HCT116 (cell line): Measurements from ENCODE around the gene HOXA13. TPM values are rescaled to one million over a fixed set of nuclear protein-coding genes. Genes with fewer than 3 reads are reported as not detected.

Source experiments
- ATAC-seq: fragments of 200-7000 bp; cut with Tn5 transposase; 2 replicates; pipeline ENCODE4 v1.9.1; 2020; ENCODE audit warnings: mild to moderate bottlenecking, moderate library complexity
- BruUV-seq: library from RNA; stranded (reverse); fragments of 400-500 nt; replicated peaks from 2 replicates; lab custom pipeline; 2021; lab: Mats Ljungman, UMichigan
- CTCF ChIA-PET: fragments of 300-600 bp; sonication (Branson Sonifier 250); formaldehyde crosslinking; loops from one replicate; lab custom pipeline; 2021; ENCODE audit warnings: antibody characterized with exemption; lab: Charles Lee
- POLR2A ChIA-PET: fragments of 300-600, 350-600 bp; sonication (Branson Sonifier 250); formaldehyde crosslinking; loops from one replicate; lab custom pipeline; 2021; ENCODE audit warnings: antibody characterized with exemption; lab: Charles Lee
- RAD21 ChIA-PET, 2 experiments: fragments of 300-600 bp; sonication (Branson Sonifier 250); formaldehyde crosslinking; loops; one replicate each; lab custom pipeline; 2023; ENCODE audit warnings: low total read pairs in 2 of 2; ENCODE audit not compliant: uncharacterized antibody in 2 of 2, unreplicated experiment in 2 of 2, low non-redundant PET in 1 of 2; lab: Charles Lee
- DNase-seq: peaks from one replicate; pipeline ENCODE4 v3.0.0-alpha.2; 2010; ENCODE audit warnings: low read depth, low spot score
- H2AFZ ChIP-seq: fragments of 200-600 bp; shearing (Covaris generic), sonication (generic); 2 replicates; pipeline ENCODE4 v1.6.1; 2017; ENCODE audit warnings: low read depth, mixed run types, mixed read lengths, antibody characterized with exemption, low read length; ENCODE audit not compliant: poor library complexity, severe bottlenecking
- H3K27ac ChIP-seq: 2 replicates; pipeline ENCODE4 v1.5.1; 2012; ENCODE audit warnings: low read depth, low read length
- H3K27me3 ChIP-seq: fragments of 200-600 bp; sonication (generic); 2 replicates; pipeline ENCODE4 v1.6.1; 2016; ENCODE audit warnings: mixed run types, low read length, mixed read lengths; ENCODE audit not compliant: insufficient read depth
- H3K36me3 ChIP-seq, 2 experiments: fragments of 200-500 bp in 1 of 2; fragments of 200-600 bp in 1 of 2; sonication (Bioruptor generic) in 1 of 2; sonication (generic) in 1 of 2; 2 replicates each; pipeline versions ENCODE4 v1.5.1 to v1.6.1; 2014 to 2016; ENCODE audit warnings: low read length in 2 of 2, inconsistent platforms in 1 of 2, mixed read lengths in 1 of 2, mixed run types in 1 of 2; ENCODE audit not compliant: insufficient read depth in 2 of 2, control insufficient read depth in 1 of 2
- H3K4me1 ChIP-seq, 2 experiments: fragments of 200-600 bp in 1 of 2; sonication (generic) in 1 of 2; 2 replicates each; pipeline versions ENCODE4 v1.5.1 to v1.6.1; 2012 to 2017; ENCODE audit warnings: low read length in 2 of 2, inconsistent platforms in 1 of 2, mild to moderate bottlenecking in 1 of 2, mixed read lengths in 1 of 2, mixed run types in 1 of 2, moderate library complexity in 1 of 2; ENCODE audit not compliant: insufficient read depth in 2 of 2, control insufficient read depth in 1 of 2
- H3K4me2 ChIP-seq: fragments of 200-600 bp; sonication (generic); 2 replicates; pipeline ENCODE4 v1.6.1; 2017; ENCODE audit warnings: mixed run types, low read length, mixed read lengths
- H3K4me3 ChIP-seq, 2 experiments: fragments of 200-600 bp in 1 of 2; sonication (generic) in 1 of 2; replicated peaks in 1 of 2; 2 replicates each; pipeline ENCODE4 v1.5.1; 2011 to 2016; ENCODE audit warnings: low read length in 2 of 2, control low read depth in 1 of 2, low read depth in 1 of 2, mild to moderate bottlenecking in 1 of 2, mixed read lengths in 1 of 2, mixed run types in 1 of 2
- H3K79me2 ChIP-seq: fragments of 200-600 bp; sonication (generic); 2 replicates; pipeline ENCODE4 v1.6.1; 2017; ENCODE audit warnings: mild to moderate bottlenecking, mixed run types, low read length, moderate library complexity, mixed read lengths; ENCODE audit not compliant: insufficient read depth
- H3K9ac ChIP-seq: fragments of 200-600 bp; sonication (generic); 2 replicates; pipeline ENCODE4 v1.6.1; 2016; ENCODE audit warnings: low read length, mixed read lengths
- H3K9me2 ChIP-seq: fragments of 200-600 bp; sonication (generic), shearing (Covaris generic); 2 replicates; pipeline ENCODE4 v1.6.1; 2017; ENCODE audit warnings: mixed run types, mild to moderate bottlenecking, moderate library complexity; ENCODE audit not compliant: insufficient read depth
- H3K9me3 ChIP-seq, 2 experiments: fragments of 200-500 bp in 1 of 2; fragments of 200-600 bp in 1 of 2; sonication (Bioruptor generic) in 1 of 2; sonication (generic) in 1 of 2; 2 replicates each; pipeline ENCODE4 v1.6.1; 2014 to 2017; ENCODE audit warnings: low read length in 2 of 2, mixed read lengths in 2 of 2, inconsistent platforms in 1 of 2, low read depth in 1 of 2, mild to moderate bottlenecking in 1 of 2, mixed run types in 1 of 2, moderate library complexity in 1 of 2; ENCODE audit not compliant: control insufficient read depth in 1 of 2, insufficient read depth in 1 of 2
- H4K20me1 ChIP-seq: fragments of 200-600 bp; sonication (generic), shearing (Covaris generic); 2 replicates; pipeline ENCODE4 v1.6.1; 2017; ENCODE audit warnings: mixed run types, mild to moderate bottlenecking, moderate library complexity; ENCODE audit not compliant: insufficient read depth
- CEBPB ChIP-seq: IDR thresholded peaks from 2 replicates; pipeline ENCODE4 v1.6.1; 2012; ENCODE audit warnings: low read depth
- EZH2 ChIP-seq: fragments of 200-600 bp; sonication (generic); IDR thresholded peaks from 2 replicates; pipeline ENCODE4 v1.6.1; 2017; ENCODE audit warnings: antibody characterized with exemption, mixed run types
- MAX ChIP-seq: IDR thresholded peaks from 2 replicates; pipeline ENCODE4 v1.6.1; 2012
- intact Hi-C: fragments of 100-400 bp; cut with micrococcal nuclease; formaldehyde crosslinking; loops from 2 replicates; pipeline ENCODE4 v1.10.0; 2022
- total RNA-seq: library from RNA; stranded (reverse); gene quantifications from one replicate; pipeline ENCODE4 v1.2.1, GENCODE V29; 2021; ENCODE audit not compliant: unreplicated experiment

Gene HOXA13
- total RNA-seq, 1 experiment from 2014 or later, result 3.6 TPM

GRCh38 chr7:27186668-27187474 lies 13.0 kb downstream of the HOXA13 start (continued):
- no peak for TF ChIP-seq EZH2

- Histone ChIP-seq H3K36me3 (no peaks in the 10 kb centered on the region), H3K27me3 (no peaks in the 10 kb centered on the region), H3K9me2 (no peaks in the 10 kb centered on the region), H3K79me2 (peaks cover 19% of the 10 kb centered on the region; the same call in 1 of the 2 replicates), H2AFZ (no peak overlapping the region), H3K4me3 (no peak overlapping the region), H4K20me1 (no peaks in the 10 kb centered on the region), H3K9me3 (no peaks in the 10 kb centered on the region), H3K9ac (no peak overlapping the region), H3K4me1 (peaks cover 18 to 32% of the 10 kb centered on the region in 2 experiments), H3K4me2 (peak overlapping the region; percentile 100; the same call in 1 of the 2 replicates), H3K27ac (no peak overlapping the region)
- BruUV-seq, result no TSS peak
- RAD21 ChIA-PET, result no interaction called here
- ATAC-seq, result no peak
- CTCF ChIA-PET, result interaction anchor here (2.0 to 2.2 kb wide), 2 partner anchors 10 to 908 kb away, joined by 7 to 8 read pairs; no protein-coding TSS in a partner anchor
- DNase-seq, result no peak
- intact Hi-C loops, result no loop called here
- POLR2A ChIA-PET, result interaction anchor here (1.1 kb wide), 1 partner anchor 15 kb away, joined by 3 read pairs; no protein-coding TSS in a partner anchor
- TF ChIP-seq MAX, result no peak
- TF ChIP-seq CEBPB, result no peak
These were observed 13.8 kb downstream of the HOXA13 start for GRCh38 chr7:27185854-27186667.
